GM12873 (cell line): ENCODE results near the gene EXOC2.

ENCODE experiments used
- CTCF ChIP-seq: IDR thresholded peaks from 2 replicates; pipeline ENCODE4 v1.5.1; 2012; ENCODE audit warnings: low read depth, mild to moderate bottlenecking, moderate library complexity, low read length, control low read depth; ENCODE audit not compliant: insufficient read depth; ENCODE audit errors: missing control alignments

The EXOC2 gene

GRCh38 chr6:635233-635632 lies 57.7 kb downstream of the EXOC2 start:
- TF ChIP-seq CTCF: no peak

GRCh38 chr6:633611-634010 lies 59.3 kb downstream of the EXOC2 start:
- TF ChIP-seq CTCF: no peak

DNA sequence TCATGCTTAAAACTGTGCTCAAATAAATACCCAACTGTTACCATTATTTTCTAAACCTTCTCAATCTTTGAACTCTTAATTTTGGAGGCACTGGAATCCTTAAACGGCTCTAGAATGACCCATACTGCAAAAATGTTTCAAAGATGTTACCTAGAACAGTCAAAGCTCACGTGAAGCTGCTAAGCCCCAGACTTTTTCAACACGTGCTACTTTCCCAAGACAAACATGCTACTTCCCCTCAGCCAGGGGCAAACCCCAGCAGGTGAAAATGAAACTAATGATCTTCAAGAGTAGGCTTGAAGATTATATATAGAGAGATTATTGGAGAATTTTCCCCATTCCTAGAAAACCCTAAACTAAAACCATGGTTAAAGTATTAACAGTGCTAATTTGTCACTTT lies 64.2 kb downstream of the EXOC2 start:
- TF ChIP-seq CTCF: no peak

DNA sequence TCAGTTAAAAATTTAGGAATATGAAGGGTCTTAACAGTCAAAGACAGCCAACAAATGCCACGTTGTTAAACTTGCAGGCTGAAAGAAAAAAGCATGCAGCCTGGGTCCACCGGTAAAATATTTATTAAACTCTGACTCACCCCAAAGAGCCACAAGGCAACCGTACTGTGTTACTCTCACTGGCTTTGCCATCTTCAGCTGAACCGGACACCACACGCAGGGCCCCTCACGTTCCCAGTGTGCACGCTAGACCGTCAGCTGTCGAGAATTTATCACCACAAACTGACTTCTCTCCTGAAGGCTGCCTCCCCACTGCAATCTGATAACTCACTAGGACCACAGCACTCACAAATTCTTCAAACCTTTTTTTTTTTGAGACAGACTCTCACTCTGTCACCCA lies 66.7 kb downstream of the EXOC2 start:
- TF ChIP-seq CTCF: no peak

DNA sequence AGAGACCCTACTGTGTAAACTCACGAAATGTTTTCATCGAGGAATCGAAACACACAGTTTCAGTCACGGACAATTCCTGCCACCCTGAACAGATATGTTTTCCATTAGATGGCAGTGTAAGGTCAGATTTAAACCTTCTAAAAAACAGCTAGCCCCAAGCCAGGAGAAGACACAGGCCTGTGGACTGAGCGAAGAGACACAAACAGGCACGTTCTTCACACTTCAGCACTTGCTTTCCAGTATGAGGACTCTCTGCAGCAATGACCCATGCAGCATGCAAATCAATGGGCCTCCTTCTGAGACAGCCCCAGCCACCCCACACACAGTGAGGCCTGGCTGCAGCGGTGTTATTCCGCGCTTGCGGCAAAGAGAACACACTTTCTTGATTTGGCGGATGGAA lies 68.0 kb downstream of the EXOC2 start:
- TF ChIP-seq CTCF: no peak

DNA sequence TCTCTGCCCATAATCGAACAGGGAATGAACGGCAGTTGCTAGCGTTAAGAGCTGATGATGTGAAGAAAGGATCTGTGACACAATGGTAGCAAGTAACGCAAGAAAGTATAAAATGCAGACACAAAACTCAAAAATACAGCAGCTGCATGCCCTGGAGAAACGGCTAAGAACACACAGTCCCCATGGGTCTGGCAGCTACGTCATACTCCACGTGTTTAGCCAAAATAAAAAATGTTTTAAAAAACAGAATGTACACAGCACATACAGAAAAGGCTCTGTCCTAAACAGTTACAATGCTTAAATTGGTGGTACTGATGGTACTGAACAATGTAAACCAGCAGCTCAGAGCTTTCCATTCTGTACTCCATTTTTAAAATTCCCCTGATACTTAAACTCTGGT lies 70.5 kb downstream of the EXOC2 start:
- no peak for TF ChIP-seq CTCF

DNA sequence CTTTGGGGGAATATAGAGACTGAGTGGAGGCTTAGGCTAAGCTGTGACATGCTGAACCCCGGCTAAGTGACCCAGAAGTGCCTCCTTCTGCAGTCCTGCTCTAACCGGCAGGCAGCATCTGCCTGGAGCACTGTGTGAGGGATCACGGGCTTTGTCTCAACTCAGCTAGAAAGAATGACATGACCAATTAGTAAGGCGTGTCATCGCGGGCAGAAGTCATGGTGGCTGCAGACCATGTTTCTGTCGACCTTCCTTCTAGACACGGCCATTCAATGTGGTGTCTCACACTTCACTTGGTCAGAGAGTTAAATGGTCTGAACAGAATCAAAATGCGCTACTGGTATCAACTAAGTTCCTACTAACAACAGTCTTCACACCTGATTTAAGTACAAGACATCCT lies 71.0 kb downstream of the EXOC2 start:
- TF ChIP-seq CTCF: no peak

DNA sequence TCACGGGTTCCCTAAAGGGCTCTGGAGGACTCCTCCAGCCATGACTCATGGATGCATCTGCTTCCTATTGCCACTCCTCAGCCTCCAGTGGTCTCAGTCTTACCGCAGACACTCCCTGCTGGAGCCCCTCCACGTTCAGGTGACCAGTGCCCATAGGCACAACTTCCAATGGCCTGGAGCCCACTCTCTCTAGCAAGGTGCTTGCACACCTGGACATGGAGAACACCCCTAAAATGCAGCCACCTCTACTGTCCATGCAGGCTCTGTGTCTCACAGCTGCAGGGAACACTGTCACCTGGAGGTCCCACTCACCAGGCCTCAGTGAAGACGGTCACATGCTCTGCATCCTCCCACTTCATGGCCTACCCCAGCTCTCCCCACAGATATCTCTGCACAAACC lies 72.0 kb downstream of the EXOC2 start:
- TF ChIP-seq CTCF: no peak
